CD4-positive, alpha-beta memory T cell (primary cell): ENCODE results near the gene BRMS1L. TPM values are rescaled to one million over a fixed set of nuclear protein-coding genes. Genes with fewer than 3 reads are reported as not detected.

ENCODE experiments used
- CTCF ChIA-PET: fragments of 350-600 bp; sonication (Branson Sonifier 250); formaldehyde crosslinking; loops from one replicate; lab custom pipeline; 2021; ENCODE audit warnings: inconsistent platforms; ENCODE audit not compliant: partially characterized antibody; lab: Charles Lee
- POLR2A ChIA-PET: fragments of 350-600 bp; sonication (Branson Sonifier 250); formaldehyde crosslinking; loops from one replicate; lab custom pipeline; 2021; ENCODE audit not compliant: partially characterized antibody; lab: Charles Lee
- DNase-seq, 5 donors: peaks; one replicate each; pipeline versions ENCODE4 v3.0.0 to v3.0.0-alpha.2; 2020 to 2022; ENCODE audit warnings: mixed read lengths in 1 of 5
- H3K27ac ChIP-seq: one replicate; pipeline ENCODE4 v1.7.0; 2013; ENCODE audit warnings: low read depth, low read length
- H3K27me3 ChIP-seq: 2 replicates; pipeline ENCODE4 v1.7.0; 2013; ENCODE audit warnings: mild to moderate bottlenecking, low read length, moderate library complexity; ENCODE audit not compliant: insufficient read depth
- H3K36me3 ChIP-seq: 2 replicates; pipeline ENCODE4 v1.7.0; 2013; ENCODE audit warnings: mild to moderate bottlenecking, low read length, moderate library complexity; ENCODE audit not compliant: insufficient read depth
- H3K4me1 ChIP-seq: 2 replicates; pipeline ENCODE4 v1.7.0; 2013; ENCODE audit warnings: mild to moderate bottlenecking, low read length, moderate library complexity; ENCODE audit not compliant: insufficient read depth
- H3K4me3 ChIP-seq, 2 donors: one replicate each; pipeline ENCODE4 v1.7.0; 2013; ENCODE audit warnings: low read length in 2 of 2, mild to moderate bottlenecking in 1 of 2
- H3K9me3 ChIP-seq, 2 donors: one replicate each; pipeline ENCODE4 v1.7.0; 2013; ENCODE audit warnings: low read length in 2 of 2, control low read depth in 1 of 2; ENCODE audit not compliant: control insufficient read depth in 1 of 2
- H3K27ac Mint-ChIP-seq, 7 donors: one replicate each; pipeline ENCODE4 v1.8.0; 2020 to 2021; ENCODE audit warnings: mixed read lengths in 7 of 7, mild to moderate bottlenecking in 6 of 7, inconsistent platforms in 3 of 7, moderate library complexity in 3 of 7
- H3K27me3 Mint-ChIP-seq, 2 donors: one replicate each; pipeline ENCODE4 v1.8.0; 2020 to 2021; ENCODE audit warnings: mixed read lengths in 2 of 2
- H3K36me3 Mint-ChIP-seq, 2 donors: one replicate each; pipeline ENCODE4 v1.8.0; 2020 to 2021; ENCODE audit warnings: mixed read lengths in 2 of 2, inconsistent platforms in 1 of 2, mild to moderate bottlenecking in 1 of 2
- H3K4me1 Mint-ChIP-seq, 4 donors: one replicate each; pipeline ENCODE4 v1.8.0; 2020 to 2021; ENCODE audit warnings: mixed read lengths in 4 of 4, mild to moderate bottlenecking in 1 of 4
- H3K4me3 Mint-ChIP-seq, 8 donors: one replicate each; pipeline ENCODE4 v1.8.0; 2020 to 2021; ENCODE audit warnings: mixed read lengths in 8 of 8, mild to moderate bottlenecking in 7 of 8, moderate library complexity in 6 of 8, inconsistent platforms in 3 of 8
- H3K9me3 Mint-ChIP-seq, 8 donors: one replicate each; pipeline ENCODE4 v1.8.0; 2020 to 2021; ENCODE audit warnings: mixed read lengths in 8 of 8, mild to moderate bottlenecking in 5 of 8, inconsistent platforms in 3 of 8, moderate library complexity in 1 of 8
- intact Hi-C: fragments of 100-400 bp; cut with micrococcal nuclease; formaldehyde crosslinking; loops from one replicate; pipeline ENCODE4 v1.15.1; 2023
- polyA plus RNA-seq, 2 donors: library from polyadenylated mRNA; unstranded; fragments of 300-500 nt; fragmentation: Illumina TruSeq; gene quantifications; one replicate each; pipeline ENCODE4 v1.2.3, GENCODE V29; 2021
- total RNA-seq, 2 experiments: library from RNA; stranded (reverse); gene quantifications; one replicate each; pipeline ENCODE4 v1.2.3, GENCODE V29; 2021

BRMS1L gene
- total and polyA plus RNA-seq, 4 experiments from 2014 or later = 3.1 to 9.7 (median 5.6) TPM

- peaks cover 70 to 95% of the 10 kb centered on the region in 2 donors for H3K36me3 Mint-ChIP-seq
- no peaks in the 10 kb centered on the region for H3K27me3 ChIP-seq
- no peak for DNase-seq
- peaks cover 0 to 8% (median 4%) of the 10 kb centered on the region in 4 donors for H3K4me1 Mint-ChIP-seq
- no peak overlapping the region for H3K4me3 ChIP-seq
- no peaks in the 10 kb centered on the region for H3K36me3 ChIP-seq
- no peaks in the 10 kb centered on the region for H3K27me3 Mint-ChIP-seq
- no peaks in the 10 kb centered on the region for H3K4me1 ChIP-seq
- H3K27ac ChIP-seq = no peak overlapping the region
- H3K9me3 Mint-ChIP-seq = peaks cover 4 to 37% (median 29%) of the 10 kb centered on the region in 8 donors
- intact Hi-C loops = no loop called here
- ChIA-PET POLR2A (no interaction called here), CTCF (no interaction called here)
- no peak overlapping the region for H3K27ac Mint-ChIP-seq
- no peaks in the 10 kb centered on the region for H3K9me3 ChIP-seq
- H3K4me3 Mint-ChIP-seq = no peak overlapping the region
Observed at GRCh38 chr14:35844494-35844893, 18.4 kb downstream of the BRMS1L start.

GRCh38 chr14:35847636-35848035 is 21.5 kb downstream of the BRMS1L start:
- Histone ChIP-seq H3K4me3 (no peak overlapping the region), H3K27ac (no peak overlapping the region), H3K9me3 (no peaks in the 10 kb centered on the region), H3K36me3 (no peaks in the 10 kb centered on the region), H3K4me1 (no peaks in the 10 kb centered on the region), H3K27me3 (no peaks in the 10 kb centered on the region)
- Mint-ChIP-seq H3K4me3 (no peak overlapping the region), H3K36me3 (peaks cover 63 to 89% of the 10 kb centered on the region in 2 donors), H3K4me1 (peaks cover 0 to 5% (median 4%) of the 10 kb centered on the region in 4 donors), H3K27me3 (no peaks in the 10 kb centered on the region), H3K9me3 (peaks cover 0 to 14% (median 8%) of the 10 kb centered on the region in 8 donors), H3K27ac (no peak overlapping the region)
- ChIA-PET POLR2A (no interaction called here), CTCF (interaction anchor here (0.6 kb wide), 1 partner anchor 1457 kb away, joined by 3 read pairs; no protein-coding TSS in a partner anchor)
- intact Hi-C loops = no loop called here
- no peak for DNase-seq

GRCh38 chr14:35849122-35849521 is 23.0 kb downstream of the BRMS1L start:
- CTCF ChIA-PET = interaction anchor here (1.6 kb wide), 1 partner anchor 28 kb away, joined by 4 read pairs; no protein-coding TSS in a partner anchor
- Histone ChIP-seq H3K36me3 (no peaks in the 10 kb centered on the region), H3K4me3 (no peak overlapping the region), H3K4me1 (no peaks in the 10 kb centered on the region), H3K9me3 (no peaks in the 10 kb centered on the region), H3K27ac (no peak overlapping the region), H3K27me3 (no peaks in the 10 kb centered on the region)
- POLR2A ChIA-PET = no interaction called here
- Mint-ChIP-seq H3K4me1 (peaks cover 0 to 5% (median 4%) of the 10 kb centered on the region in 4 donors), H3K36me3 (peaks cover 57 to 79% of the 10 kb centered on the region in 2 donors), H3K27me3 (no peaks in the 10 kb centered on the region), H3K27ac (no peak overlapping the region), H3K4me3 (no peak overlapping the region), H3K9me3 (peaks cover 0 to 6% (median 1%) of the 10 kb centered on the region in 8 donors)
- intact Hi-C loops = no loop called here
- no peak for DNase-seq

GRCh38 chr14:35851823-35852222 is 25.7 kb downstream of the BRMS1L start:
- Mint-ChIP-seq H3K9me3 (peaks cover 0 to 6% (median 1%) of the 10 kb centered on the region in 8 donors), H3K4me1 (peaks cover 0 to 7% (median 5%) of the 10 kb centered on the region in 4 donors), H3K36me3 (peaks cover 52% of the 10 kb centered on the region in 2 donors), H3K27me3 (no peaks in the 10 kb centered on the region), H3K27ac (no peak overlapping the region), H3K4me3 (no peak overlapping the region)
- DNase-seq = no peak
- no peaks in the 10 kb centered on the region for H3K36me3 ChIP-seq
- H3K27me3 ChIP-seq = no peaks in the 10 kb centered on the region
- intact Hi-C loops = no loop called here
- H3K4me1 ChIP-seq = no peaks in the 10 kb centered on the region
- no peak overlapping the region for H3K27ac ChIP-seq
- CTCF ChIA-PET = no interaction called here
- H3K4me3 ChIP-seq = no peak overlapping the region
- POLR2A ChIA-PET = no interaction called here
- H3K9me3 ChIP-seq = no peaks in the 10 kb centered on the region

- H3K27me3 ChIP-seq = no peaks in the 10 kb centered on the region
- ChIA-PET CTCF (no interaction called here), POLR2A (no interaction called here)
- no peak overlapping the region for H3K4me3 ChIP-seq
- no peaks in the 10 kb centered on the region for H3K4me1 ChIP-seq
- H3K9me3 Mint-ChIP-seq = peaks cover 0 to 6% (median 1%) of the 10 kb centered on the region in 8 donors
- no peak overlapping the region for H3K27ac ChIP-seq
- peaks cover 0 to 7% (median 5%) of the 10 kb centered on the region in 4 donors for H3K4me1 Mint-ChIP-seq
- H3K27ac Mint-ChIP-seq = no peak overlapping the region
- DNase-seq = no peak
- intact Hi-C loops = no loop called here
- peaks cover 45 to 50% of the 10 kb centered on the region in 2 donors for H3K36me3 Mint-ChIP-seq
- no peaks in the 10 kb centered on the region for H3K36me3 ChIP-seq
- no peak overlapping the region for H3K4me3 Mint-ChIP-seq
- no peaks in the 10 kb centered on the region for H3K27me3 Mint-ChIP-seq
- no peaks in the 10 kb centered on the region for H3K9me3 ChIP-seq
Observed at GRCh38 chr14:35853225-35853624, 27.1 kb downstream of the BRMS1L start.

GRCh38 chr14:35854696-35855270 is 28.6 kb downstream of the BRMS1L start:
- H3K9me3 ChIP-seq = no peaks in the 10 kb centered on the region
- intact Hi-C loops = no loop called here
- no peaks in the 10 kb centered on the region for H3K4me1 ChIP-seq
- H3K36me3 Mint-ChIP-seq = peaks cover 41 to 42% of the 10 kb centered on the region in 2 donors
- ChIA-PET POLR2A (no interaction called here), CTCF (no interaction called here)
- peaks cover 0 to 6% (median 1%) of the 10 kb centered on the region in 8 donors for H3K9me3 Mint-ChIP-seq
- peaks cover 0 to 7% (median 5%) of the 10 kb centered on the region in 4 donors for H3K4me1 Mint-ChIP-seq
- no peak overlapping the region for H3K4me3 Mint-ChIP-seq
- no peak for DNase-seq
- H3K27me3 Mint-ChIP-seq = no peaks in the 10 kb centered on the region
- no peak overlapping the region for H3K27ac ChIP-seq
- no peak overlapping the region for H3K4me3 ChIP-seq
- no peaks in the 10 kb centered on the region for H3K36me3 ChIP-seq
- no peaks in the 10 kb centered on the region for H3K27me3 ChIP-seq
- no peak overlapping the region for H3K27ac Mint-ChIP-seq

- Mint-ChIP-seq H3K27ac (peak overlapping the region in 1 of 7 donors; percentile 17), H3K9me3 (peaks cover 0 to 4% (median 1%) of the 10 kb centered on the region in 8 donors), H3K36me3 (peaks cover 33 to 39% of the 10 kb centered on the region in 2 donors), H3K4me3 (no peak overlapping the region), H3K27me3 (no peaks in the 10 kb centered on the region), H3K4me1 (peaks cover 0 to 7% (median 5%) of the 10 kb centered on the region in 4 donors)
- ChIA-PET CTCF (no interaction called here), POLR2A (no interaction called here)
- no peaks in the 10 kb centered on the region for H3K36me3 ChIP-seq
- no peak overlapping the region for H3K4me3 ChIP-seq
- no peaks in the 10 kb centered on the region for H3K9me3 ChIP-seq
- H3K27me3 ChIP-seq = no peaks in the 10 kb centered on the region
- DNase-seq = no peak
- H3K27ac ChIP-seq = no peak overlapping the region
- H3K4me1 ChIP-seq = no peaks in the 10 kb centered on the region
- intact Hi-C loops = no loop called here
Observed at GRCh38 chr14:35855876-35856481, 29.8 kb downstream of the BRMS1L start.
